Erythroblast (primary cell): ENCODE data around the gene SCPEP1.
A peak's percentile ranks its signal among the peaks of the same experiment; 100 is the strongest.

Experiments
- DNase-seq, 2 experiments: peaks; one replicate each; lab custom pipeline; 2025; lab: John Stamatoyannopoulos, UW
- GATA1 ChIP-seq: IDR thresholded peaks from 2 replicates; pipeline ENCODE4 v1.6.1; 2011; ENCODE audit warnings: low read depth, mild to moderate bottlenecking, control low read depth, low read length, moderate library complexity
- POLR2A ChIP-seq: IDR thresholded peaks from 2 replicates; pipeline ENCODE4 v1.6.1; 2011; ENCODE audit warnings: mild to moderate bottlenecking, low read length

Gene SCPEP1

DNA sequence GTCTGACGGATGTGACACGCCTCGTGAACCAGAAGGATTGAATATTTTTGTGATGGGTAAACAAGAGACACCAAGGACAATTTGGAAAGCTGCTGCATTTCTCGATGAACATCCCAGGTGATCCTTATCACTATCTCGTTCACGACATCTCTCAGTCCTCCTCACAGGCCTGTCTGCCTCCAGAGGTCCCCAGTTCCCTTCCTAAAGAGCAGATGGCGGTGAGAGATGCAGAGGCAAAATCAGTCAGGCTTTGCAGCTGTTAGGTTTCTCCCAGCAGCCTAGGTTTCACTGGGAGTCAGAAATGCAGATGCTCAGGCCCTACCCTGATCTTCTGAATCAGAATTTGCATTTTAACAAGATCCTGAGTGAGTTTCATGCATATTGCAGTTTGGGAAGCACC is 23.6 kb downstream of the SCPEP1 start:
- TF ChIP-seq POLR2A (no peak), GATA1 (no peak)
- DNase-seq: no peak

GRCh38 chr17:57002904-57003303 is 25.0 kb downstream of the SCPEP1 start:
- TF ChIP-seq GATA1 (no peak), POLR2A (no peak)
- no peak for DNase-seq

DNA sequence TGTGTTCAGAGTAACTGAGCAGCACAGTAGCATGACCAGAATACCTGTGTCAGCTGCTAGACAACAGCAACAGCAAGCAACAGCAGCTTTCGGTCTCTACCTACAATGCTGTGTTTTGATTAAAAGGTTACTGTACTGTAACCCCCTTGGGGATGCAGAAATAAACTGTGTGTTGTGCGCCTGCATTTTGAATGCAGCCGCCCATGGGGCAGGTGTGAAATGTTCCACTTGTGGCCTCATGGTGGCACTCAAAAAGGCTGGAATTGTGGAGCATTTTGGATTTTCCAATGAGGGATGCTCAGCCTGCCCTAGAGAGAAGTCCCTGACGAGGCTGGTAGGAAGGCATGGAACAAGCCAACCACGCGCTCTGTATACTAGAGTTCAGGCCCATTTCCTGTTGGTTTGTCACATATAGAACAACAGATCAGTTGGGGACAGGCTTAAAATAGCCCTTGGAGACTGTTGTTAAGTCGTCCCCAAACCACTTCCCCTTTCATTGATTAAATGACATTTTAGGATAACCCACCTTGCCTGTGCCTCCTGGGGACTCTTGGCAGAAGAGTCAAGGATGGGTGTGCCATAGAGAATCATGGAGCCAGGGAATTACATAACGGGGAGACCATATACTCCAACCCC is 27.1 kb downstream of the SCPEP1 start:
- TF ChIP-seq POLR2A (no peak), GATA1 (no peak)
- no peak for DNase-seq

DNA sequence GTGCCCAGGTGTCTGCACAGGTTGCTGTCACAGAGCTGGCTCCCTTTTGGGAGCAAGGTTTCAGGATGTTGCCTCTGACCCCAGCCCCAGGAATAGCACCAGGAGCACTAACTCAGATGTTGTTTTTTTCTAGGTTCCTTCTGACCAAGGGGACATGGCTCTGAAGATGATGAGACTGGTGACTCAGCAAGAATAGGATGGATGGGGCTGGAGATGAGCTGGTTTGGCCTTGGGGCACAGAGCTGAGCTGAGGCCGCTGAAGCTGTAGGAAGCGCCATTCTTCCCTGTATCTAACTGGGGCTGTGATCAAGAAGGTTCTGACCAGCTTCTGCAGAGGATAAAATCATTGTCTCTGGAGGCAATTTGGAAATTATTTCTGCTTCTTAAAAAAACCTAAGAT is 28.1 kb downstream of the SCPEP1 start:
- DNase-seq: no peak
- TF ChIP-seq GATA1: no peak

DNA sequence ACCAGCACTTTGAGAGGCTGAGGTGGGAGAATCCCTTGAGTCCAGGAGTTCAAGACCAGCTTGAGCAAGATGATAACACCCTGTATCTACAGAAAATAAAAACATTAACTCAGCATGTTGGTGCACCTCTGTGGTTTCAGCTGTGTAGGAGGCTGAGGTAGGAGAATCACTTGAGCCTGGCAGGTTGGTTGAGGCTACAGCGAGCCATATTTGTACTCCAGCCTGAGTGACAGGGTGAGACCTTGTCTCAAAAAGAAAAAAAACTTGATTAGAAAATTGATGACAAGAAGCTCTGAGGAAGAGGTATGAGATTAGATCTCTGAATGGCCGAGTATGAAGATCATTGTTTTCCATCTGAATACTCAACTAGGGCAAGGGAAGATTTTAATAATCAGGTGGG is 31.0 kb downstream of the SCPEP1 start:
- TF ChIP-seq POLR2A (no peak), GATA1 (no peak)
- no peak for DNase-seq

DNA sequence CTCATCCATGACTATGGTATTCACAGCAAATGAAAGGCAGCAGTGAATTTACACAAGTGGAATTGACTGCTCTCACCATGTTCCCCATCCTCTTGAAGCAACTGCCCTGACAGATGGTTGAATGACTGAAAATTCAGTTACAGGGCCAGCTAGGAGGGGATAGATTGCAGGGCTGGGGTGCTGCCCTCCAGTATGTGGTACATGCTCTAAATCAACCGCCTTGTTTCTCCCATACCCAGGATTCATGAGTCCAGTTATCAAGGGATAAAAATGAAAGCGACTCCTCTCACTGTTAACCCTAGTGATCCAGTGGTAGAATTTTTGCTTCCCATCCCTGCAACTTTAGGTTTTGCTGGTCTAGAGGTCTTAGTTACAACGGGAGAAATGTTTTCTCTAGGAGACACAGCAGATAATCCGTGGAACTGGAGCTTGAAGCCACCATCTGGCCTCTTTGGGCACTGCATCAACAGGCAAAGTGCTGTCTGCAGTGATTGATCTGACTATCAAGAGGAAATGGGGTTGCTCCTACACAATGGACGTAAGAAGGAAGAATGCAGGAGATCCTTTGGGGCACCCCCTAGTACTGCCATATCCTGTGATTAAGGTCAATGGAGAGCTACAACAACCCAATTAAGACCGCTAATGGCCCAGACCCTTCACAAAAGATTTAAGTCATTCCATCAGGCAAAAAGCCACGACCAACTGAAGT is 32.0 kb downstream of the SCPEP1 start:
- TF ChIP-seq POLR2A: no peak
- no peak for TF ChIP-seq GATA1
- peak; percentile 44 to 58 for DNase-seq

- TF ChIP-seq GATA1: no peak
- no peak for DNase-seq
Measured at GRCh38 chr17:57010487-57010886, 32.6 kb downstream of the SCPEP1 start.

GRCh38 chr17:57011491-57012015 is 33.6 kb downstream of the SCPEP1 start:
- DNase-seq: no peak

GRCh38 chr17:57016071-57016763 is 38.3 kb downstream of the SCPEP1 start:
- TF ChIP-seq POLR2A (no peak), GATA1 (no peak)
- DNase-seq: no peak

More at GRCh38 chr17:57011491-57012015, 33.6 kb downstream of the SCPEP1 start:
- TF ChIP-seq GATA1: no peak
- no peak for TF ChIP-seq POLR2A

- TF ChIP-seq POLR2A: no peak
- no peak for TF ChIP-seq GATA1
- no peak for DNase-seq
Measured at GRCh38 chr17:57016764-57017116, 38.8 kb downstream of the SCPEP1 start.

- TF ChIP-seq GATA1: no peak
- no peak for TF ChIP-seq POLR2A
- no peak for DNase-seq
Measured at GRCh38 chr17:57017625-57018024, 39.7 kb downstream of the SCPEP1 start.

GRCh38 chr17:57020208-57020607 is 42.3 kb downstream of the SCPEP1 start:
- no peak for DNase-seq
- TF ChIP-seq GATA1 (no peak), POLR2A (no peak)

DNA sequence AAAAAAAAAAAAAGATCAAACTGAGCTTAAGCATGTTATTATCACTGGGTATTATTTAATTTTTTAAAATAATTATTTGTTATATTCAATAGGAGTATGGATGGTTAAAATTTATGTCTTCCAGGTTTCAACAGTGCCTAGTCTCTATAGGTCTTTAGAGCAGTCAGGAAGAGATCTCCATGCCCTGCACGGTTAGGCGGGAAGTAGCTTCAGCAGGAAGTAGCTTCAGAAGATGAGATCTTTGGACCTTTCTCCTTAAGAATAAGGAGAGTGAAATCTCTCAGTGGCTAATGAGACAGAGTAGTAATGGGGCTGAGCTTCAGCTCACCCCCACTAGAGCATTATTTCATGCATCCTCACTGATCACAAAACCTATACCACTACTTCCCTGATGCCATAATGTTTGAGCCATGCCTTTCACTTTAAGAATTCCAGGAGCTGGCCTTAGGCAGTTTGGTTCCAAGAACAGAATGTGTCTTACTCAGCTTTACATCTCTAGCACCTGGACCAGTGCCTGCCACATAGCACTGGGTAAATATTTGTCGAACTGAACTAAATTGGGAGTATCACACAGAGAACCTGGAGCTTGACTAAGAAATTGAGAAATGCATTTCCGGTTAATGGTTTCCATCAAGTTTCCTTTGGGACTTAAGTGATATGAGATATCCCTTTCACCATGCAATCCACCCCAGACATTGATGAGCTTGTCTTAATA is 43.5 kb downstream of the SCPEP1 start:
- TF ChIP-seq GATA1: no peak
- TF ChIP-seq POLR2A: no peak
- DNase-seq: no peak

GRCh38 chr17:57025876-57026275 is 47.9 kb downstream of the SCPEP1 start:
- no peak for DNase-seq
- TF ChIP-seq POLR2A: no peak
- TF ChIP-seq GATA1: no peak

DNA sequence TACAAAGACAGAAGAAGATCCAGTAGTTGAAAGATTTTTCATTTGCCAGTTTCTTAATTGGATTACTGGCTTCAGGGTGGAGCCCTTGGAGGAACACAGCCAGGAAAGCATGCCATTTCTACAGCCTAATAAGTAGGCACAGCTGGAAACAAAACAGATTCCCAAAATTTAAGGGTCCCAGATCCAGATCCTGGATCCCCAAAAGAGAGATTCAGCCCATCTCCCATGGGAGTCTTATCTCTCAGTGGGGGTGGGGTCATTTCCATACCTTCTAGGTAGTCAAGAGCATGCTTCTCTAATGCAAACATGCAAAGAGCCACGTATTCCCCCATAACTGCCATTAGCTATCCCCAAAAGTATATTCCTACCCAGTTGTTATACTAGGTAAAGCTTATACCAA is 49.9 kb downstream of the SCPEP1 start:
- no peak for DNase-seq
- TF ChIP-seq GATA1 (no peak), POLR2A (no peak)
